GM19467 (cell line): ENCODE results near the gene MAS1L.

Experiments used
- ATAC-seq: cut with Tn5 transposase; IDR thresholded peaks from one replicate; pipeline ENCODE4 v1.9.1; 2021; ENCODE audit warnings: mild to moderate bottlenecking, moderate library complexity; ENCODE audit not compliant: unreplicated experiment

The MAS1L gene

GRCh38 chr6:29487660-29488059 is at the start of gene MAS1L:
MAS1L (minus strand) TSS chr6:29487956; CDS start chr6:29487902, 54 bp downstream.
- no peak for ATAC-seq

- no peak for ATAC-seq
Measured at GRCh38 chr6:29532320-29532951, 44.7 kb upstream of the MAS1L start.

- no peak for ATAC-seq
Measured at GRCh38 chr6:29531668-29532067, 43.9 kb upstream of the MAS1L start.

GRCh38 chr6:29530671-29531310 is 43.0 kb upstream of the MAS1L start:
- no peak for ATAC-seq

- ATAC-seq, result no peak
Measured at GRCh38 chr6:29529956-29530355, 42.2 kb upstream of the MAS1L start.

GRCh38 chr6:29528988-29529560 is 41.3 kb upstream of the MAS1L start:
- no peak for ATAC-seq

- ATAC-seq, result no peak
Measured at GRCh38 chr6:29528300-29528931, 40.7 kb upstream of the MAS1L start.

- ATAC-seq, result no peak
Measured at GRCh38 chr6:29527564-29527963, 39.8 kb upstream of the MAS1L start.

GRCh38 chr6:29527126-29527525 is 39.4 kb upstream of the MAS1L start:
- ATAC-seq, result no peak

- ATAC-seq, result no peak
Measured at GRCh38 chr6:29525311-29525639, 37.5 kb upstream of the MAS1L start.

GRCh38 chr6:29524444-29525310 is 36.9 kb upstream of the MAS1L start:
- ATAC-seq, result no peak

- no peak for ATAC-seq
Measured at GRCh38 chr6:29524044-29524443, 36.3 kb upstream of the MAS1L start.

- ATAC-seq, result no peak
Measured at GRCh38 chr6:29522227-29522626, 34.5 kb upstream of the MAS1L start.

- no peak for ATAC-seq
Measured at GRCh38 chr6:29521006-29521680, 33.4 kb upstream of the MAS1L start.

- no peak for ATAC-seq
Measured at GRCh38 chr6:29520232-29520631, 32.5 kb upstream of the MAS1L start.

- ATAC-seq, result no peak
Measured at GRCh38 chr6:29519291-29520010, 31.7 kb upstream of the MAS1L start.

- ATAC-seq, result no peak
Measured at GRCh38 chr6:29517728-29518440, 30.1 kb upstream of the MAS1L start.

GRCh38 chr6:29517245-29517644 is 29.5 kb upstream of the MAS1L start:
- no peak for ATAC-seq

- no peak for ATAC-seq
Measured at GRCh38 chr6:29516108-29516507, 28.4 kb upstream of the MAS1L start.
